NCI-H1048 (cell line): ENCODE measurements around the gene GATAD2B.
"Not testable (repeated sequence)": the region's sequence is repeated elsewhere in the genome, so short reads cannot be mapped to it uniquely, and the experiment has no call there.

Experiments
- DNase-seq: peaks from one replicate; lab custom pipeline; 2025; lab: John Stamatoyannopoulos, UW

GATAD2B gene

GRCh38 chr1:153929981-153930948, 7.5 kb upstream of the GATAD2B start:
- DNase-seq: no peak

DNA sequence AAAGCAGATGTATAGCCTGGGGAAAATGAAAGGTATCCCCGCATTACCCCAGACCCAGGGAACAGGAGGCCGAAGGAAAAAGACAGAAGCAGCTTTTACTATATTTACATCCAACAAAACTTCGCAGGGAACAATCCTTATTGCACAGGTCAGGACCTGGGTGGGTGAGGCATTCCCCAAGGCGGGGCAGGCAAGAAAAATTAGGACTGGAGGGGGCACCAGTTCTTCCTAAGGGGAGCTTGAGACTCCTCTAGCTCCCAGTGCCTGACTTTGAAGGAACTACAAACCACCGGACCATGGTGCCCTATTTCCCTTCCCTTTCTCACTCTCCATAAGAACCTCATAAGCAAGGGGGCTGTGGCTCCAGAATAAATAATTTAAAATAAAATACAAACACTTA, 6.7 kb upstream of the GATAD2B start:
- no peak for DNase-seq

DNA sequence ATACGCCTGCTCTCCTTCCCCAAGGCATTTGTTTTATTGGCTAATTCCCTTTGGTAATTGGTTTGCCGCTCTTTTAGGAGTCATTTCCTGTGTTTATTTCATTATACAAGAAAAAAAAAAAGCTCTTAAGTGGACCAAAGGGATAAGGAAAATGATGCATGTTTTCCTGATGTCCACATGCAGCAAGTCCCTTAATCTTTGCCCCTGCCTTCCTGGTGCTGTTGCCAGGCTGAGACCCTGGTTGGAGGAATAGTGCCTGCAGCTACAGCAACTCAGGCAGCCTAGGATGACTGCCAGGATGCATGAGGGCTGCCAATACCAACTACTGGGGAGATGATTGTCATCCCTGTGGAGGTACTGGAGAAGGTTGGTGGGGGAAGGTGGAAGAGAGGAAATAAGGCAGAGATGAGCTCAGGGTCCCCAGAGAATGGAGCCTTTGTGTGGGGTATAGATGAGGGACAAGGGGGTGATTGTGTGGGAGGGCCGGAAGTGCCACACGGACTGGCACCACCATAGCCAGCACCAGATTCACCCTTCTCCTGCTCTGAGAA, 6.1 kb upstream of the GATAD2B start:
- no peak for DNase-seq

- DNase-seq: no peak
These were observed 5.5 kb upstream of the GATAD2B start for GRCh38 chr1:153928245-153928644.

- DNase-seq: no peak
These were observed 3.6 kb upstream of the GATAD2B start for GRCh38 chr1:153926405-153926804.

DNA sequence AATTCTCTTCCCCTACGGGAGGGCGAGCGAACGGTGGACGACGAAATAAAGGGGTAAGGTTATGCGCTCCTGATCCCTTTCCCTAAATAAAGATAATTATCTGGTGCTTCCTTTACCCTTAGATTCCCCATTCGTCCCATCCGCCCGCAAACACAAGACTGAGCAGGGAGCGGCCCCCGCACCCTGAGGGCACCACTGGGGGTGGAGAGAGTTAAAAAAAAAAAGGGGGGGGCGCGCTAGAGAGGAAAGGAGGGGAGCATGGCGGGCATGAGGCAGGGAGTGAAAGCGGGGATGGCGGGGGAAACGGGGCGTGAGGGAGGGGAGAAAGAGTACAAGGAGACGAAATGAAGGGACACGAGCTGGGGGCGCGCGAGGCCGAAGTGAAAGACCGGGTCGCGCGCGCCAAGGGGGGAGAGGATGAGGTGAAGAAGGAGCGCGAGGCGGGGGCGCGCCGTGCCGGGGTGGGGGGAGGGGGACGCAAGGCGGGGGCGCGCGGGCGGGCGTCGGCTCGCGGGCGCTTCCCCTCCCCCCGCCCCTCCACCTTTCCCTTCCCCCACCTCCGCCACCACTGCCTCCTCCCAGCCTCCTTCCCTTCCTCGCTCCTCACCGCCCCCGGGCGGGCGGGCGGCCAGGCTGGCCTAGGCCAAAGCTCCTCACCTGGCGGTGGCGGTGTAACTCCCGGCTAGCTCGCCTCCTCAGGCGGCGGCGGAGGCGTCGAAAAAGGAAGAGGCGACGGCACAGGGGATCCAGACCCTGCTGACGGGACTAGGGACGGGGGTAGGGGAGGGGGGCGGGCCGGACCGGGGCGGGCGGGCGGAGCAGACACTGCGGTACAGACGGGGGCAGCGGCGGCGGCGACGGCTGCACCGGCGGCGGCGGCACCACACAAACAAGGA, 448 bp downstream of the GATAD2B start:
- no peak for DNase-seq

DNA sequence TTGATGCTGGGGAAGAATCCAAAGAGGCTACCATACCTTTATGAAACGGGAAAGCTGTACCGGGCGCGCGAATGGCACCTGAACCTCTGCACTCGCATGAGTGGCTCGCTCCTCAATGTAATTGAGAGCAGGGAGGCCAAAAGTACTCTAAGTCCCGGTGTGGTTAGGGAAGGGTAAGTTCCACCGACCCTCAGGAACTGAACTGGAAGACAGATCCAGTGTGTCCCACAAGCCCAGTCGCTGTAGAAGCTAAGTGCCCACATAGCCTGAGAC, 1.0 kb downstream of the GATAD2B start:
- DNase-seq: no peak

DNA sequence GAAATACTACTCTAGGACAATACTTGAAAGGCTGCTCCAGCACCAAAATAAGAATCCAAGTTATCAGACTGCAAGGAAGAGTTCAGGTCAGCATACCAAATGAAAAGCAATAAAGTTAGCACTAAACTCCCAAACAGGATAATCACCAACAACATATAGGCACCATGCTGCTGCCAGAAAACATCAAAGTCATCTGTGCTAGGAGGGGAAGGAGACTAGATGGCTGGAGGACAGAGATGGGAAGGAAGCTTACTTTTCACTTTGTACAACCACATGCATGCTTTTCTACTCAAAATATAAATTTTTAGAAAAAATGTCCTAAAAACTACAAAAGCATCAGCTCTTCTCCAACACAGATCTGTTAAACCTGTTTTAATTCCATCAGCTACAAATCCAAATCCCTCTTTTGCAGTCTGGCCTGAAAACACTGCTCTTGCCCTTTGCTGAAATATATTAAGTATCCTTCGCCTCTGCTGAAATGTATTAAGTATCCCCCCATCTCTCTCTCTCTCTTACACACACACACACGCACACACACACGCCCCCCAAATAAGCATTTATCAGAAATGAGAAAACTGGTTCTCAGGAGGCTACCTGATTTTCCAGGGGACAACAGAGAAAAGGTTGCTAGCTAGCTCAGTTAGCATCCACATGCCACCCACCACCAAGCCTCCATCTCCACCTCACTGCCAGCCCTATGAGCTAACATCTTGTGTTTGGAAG, 1.5 kb downstream of the GATAD2B start:
- DNase-seq: no peak

DNA sequence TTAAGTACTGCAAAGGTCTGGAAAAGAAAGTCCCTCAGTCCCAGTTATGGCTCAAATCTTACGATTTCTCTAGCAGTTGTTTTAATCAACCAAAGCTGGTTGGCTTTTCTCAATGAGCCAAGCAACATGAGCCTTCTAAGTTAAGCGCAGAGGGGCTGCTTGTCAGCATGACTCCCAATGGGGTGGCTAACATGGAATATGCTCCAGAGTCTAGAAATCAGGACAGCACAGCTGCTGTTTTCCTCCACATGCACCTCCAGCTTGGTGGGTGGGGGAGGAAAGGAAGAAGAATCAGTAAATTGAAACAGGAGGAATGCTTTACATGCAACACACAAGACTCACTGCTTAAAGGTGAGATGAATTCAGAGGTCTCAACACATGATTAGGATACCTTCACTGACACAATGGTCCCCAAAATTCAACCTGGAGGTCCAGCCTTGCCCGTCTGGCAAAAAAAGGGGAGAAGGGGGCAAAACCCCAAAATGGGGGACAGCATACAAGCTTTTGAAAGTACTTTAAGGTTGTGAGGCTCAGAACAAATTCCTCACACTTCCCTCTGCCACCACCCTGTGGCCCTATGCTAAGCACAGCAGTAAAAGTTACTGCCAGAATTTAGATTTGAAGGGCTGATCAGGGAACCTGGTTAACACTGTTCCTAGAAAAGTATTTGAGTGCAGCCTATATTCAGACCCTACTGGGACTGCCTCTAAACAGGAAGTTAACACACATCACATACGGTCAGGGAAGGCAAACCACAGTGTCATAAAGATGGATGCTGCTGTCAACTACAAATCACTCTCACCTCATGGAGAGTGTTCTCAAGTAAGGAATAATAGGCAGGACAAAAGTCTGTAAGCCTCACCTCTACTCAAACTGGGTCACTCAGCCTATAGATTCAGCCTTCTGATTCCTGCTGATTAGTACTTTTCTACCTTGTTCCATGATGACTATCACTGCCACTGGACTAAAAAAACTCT, 2.6 kb downstream of the GATAD2B start:
- DNase-seq: no peak

DNA sequence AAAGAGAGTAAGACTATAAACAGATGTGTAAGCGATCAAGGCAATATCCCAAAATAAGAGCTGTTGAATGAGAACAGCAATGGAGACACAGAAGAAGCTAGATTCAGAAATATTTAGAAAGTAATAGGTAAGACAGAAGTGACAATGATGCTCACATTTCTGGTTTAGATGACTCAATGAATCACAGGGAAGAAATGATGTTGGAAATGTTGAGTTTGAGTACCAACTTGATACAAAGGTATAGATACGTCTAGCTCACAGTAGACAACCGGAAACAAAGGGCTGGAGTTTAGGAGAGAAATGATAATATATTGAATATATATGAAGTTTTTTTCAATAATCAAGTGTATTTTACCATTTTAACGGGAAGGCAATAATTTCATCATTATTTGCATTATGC, 6.5 kb downstream of the GATAD2B start:
- no peak for DNase-seq

- no peak for DNase-seq
These were observed 10.4 kb downstream of the GATAD2B start for GRCh38 chr1:153912349-153912748.

- not testable (repeated sequence) for DNase-seq
These were observed 12.2 kb downstream of the GATAD2B start for GRCh38 chr1:153910560-153910959.

DNA sequence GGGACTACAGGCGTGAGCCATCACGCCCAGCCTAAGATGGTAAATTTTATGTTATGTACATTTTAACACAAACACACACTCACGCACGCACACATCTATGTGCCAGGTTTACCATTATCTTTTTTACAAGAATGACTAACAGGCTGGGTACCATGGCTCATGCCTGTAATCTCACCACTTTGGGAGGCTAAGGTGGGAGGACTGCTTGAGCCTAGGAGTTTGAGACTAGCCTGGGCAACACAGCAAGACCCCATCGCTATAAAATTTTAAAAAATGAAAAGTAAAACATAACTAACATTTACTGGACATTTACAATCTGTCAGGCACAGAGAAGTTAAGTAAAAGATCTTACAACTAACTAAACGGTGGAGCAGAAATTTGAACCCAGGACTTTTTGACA, 14.7 kb downstream of the GATAD2B start:
- DNase-seq: no peak

DNA sequence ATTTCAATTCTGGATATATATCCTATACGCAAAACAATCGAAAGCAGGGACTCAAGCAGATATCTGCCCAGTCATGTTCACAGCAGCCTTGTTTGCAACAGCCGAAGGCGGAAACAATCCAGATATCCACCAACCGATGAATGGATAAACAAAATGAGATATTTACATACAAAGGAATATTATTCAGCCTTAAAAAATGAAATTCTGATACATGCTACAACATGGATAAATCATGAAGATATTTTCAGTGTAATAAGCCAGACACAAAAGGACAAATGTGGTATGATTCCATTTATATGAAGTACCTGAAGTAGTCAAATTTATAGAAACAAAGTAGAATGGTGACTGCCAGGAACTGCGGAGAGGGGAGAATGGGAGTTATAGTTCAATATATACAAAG, 15.6 kb downstream of the GATAD2B start:
- DNase-seq: no peak

- DNase-seq: no peak
These were observed 16.4 kb downstream of the GATAD2B start for GRCh38 chr1:153906396-153906795.

DNA sequence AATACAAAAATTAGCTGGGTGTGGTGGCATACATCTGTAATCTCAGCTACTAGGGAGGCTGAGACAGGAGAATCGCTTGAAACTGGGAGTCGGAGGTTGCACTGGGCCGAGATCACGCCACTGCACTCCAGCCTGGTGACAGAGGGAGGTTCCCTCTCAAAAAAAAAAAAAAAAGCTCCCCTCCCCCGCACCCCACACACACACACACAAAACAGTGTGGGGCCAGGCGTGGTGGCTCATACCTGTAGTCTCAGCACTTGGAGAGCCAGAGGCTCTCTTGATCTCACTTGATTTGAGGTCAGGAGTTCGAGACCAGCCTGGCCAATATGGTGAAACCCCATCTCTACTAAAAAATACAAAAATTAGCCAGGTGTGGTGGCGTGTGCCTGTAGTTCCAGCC, 16.9 kb downstream of the GATAD2B start:
- DNase-seq: not testable (repeated sequence)

GRCh38 chr1:153903841-153904455, 18.8 kb downstream of the GATAD2B start:
- no peak for DNase-seq

DNA sequence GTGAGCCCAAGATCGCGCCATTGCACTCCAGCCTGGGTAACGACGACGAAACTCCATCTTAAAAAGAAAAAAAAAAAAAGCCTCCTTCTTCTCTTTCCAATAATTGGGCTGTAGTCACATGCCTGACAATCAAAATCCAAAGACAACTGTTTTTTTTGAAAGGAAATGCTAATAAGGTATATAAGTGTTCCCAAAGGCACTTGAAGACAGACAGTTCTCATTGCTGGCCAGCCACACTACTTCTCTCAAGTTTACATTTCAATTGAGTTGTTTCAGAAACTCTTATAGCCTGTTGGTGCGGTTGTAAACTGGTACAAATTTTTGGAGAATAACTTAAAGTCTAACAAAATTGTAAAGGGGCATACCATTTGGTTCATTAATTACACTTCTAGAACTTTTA, 23.3 kb downstream of the GATAD2B start:
- no peak for DNase-seq

DNA sequence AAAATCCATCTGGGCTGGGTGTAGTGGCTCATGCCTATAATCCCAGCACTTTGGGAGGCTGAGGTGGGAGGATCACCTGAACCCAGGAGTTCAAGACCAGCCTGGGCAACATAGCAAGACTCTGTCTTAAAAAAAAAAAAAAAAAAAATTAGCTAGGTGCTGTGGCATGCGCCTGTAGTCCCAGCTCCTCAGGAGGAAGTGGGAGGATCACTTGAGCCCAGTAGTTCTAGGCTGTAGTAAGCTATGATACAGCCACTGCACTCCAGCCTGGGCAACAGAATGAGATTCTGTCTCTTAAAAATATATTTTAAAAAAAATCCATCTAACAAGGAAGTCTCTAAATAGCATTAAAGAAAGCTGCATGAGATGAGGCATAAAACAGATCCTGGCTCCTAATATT, 26.9 kb downstream of the GATAD2B start:
- not testable (repeated sequence) for DNase-seq

DNA sequence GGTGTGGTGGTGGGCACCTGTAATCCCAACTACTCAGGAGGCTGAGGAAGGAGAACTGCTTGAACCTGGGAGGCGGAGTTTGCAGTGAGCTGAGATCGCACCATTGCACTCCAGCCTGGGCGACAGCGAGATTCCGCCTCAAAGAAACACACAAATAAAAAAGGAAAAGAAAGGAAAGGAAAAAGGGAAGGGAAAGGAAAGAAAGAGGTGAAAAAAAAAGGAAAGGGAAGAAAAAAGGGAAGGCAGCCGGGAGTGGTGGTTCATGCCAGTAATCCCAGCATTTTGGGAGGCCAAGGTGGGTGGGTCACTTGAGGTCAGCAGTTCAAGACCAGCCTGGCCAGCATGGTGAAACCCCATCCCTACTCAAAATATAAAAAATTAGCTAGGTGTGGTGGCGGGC, 31.7 kb downstream of the GATAD2B start:
- not testable (repeated sequence) for DNase-seq
